MM.1S (cell line): ENCODE results near the gene SHFL.
A peak's percentile ranks its signal among the peaks of the same experiment; 100 is the strongest.

Experiments used
- DNase-seq: peaks from one replicate; pipeline ENCODE4 v3.0.0-alpha.2; 2015
- H2AFZ ChIP-seq: fragments of 300-600 bp; sonication (generic); 2 replicates; pipeline ENCODE4 v1.6.0; 2016; ENCODE audit warnings: antibody characterized with exemption, low read length
- H3F3A ChIP-seq: fragments of 300-600 bp; sonication (generic); 2 replicates; pipeline ENCODE4 v1.6.1; 2016; ENCODE audit warnings: mild to moderate bottlenecking, antibody characterized with exemption, low read length, moderate library complexity, mixed read lengths; ENCODE audit not compliant: insufficient read depth
- H3K27ac ChIP-seq: fragments of 300-600 bp; sonication (generic); 2 replicates; pipeline ENCODE4 v1.5.1; 2016; ENCODE audit warnings: mild to moderate bottlenecking, low read length
- H3K27me3 ChIP-seq: fragments of 300-600 bp; sonication (generic); replicated peaks from 2 replicates; pipeline ENCODE4 v1.6.0; 2016; ENCODE audit warnings: low read length; ENCODE audit not compliant: insufficient read depth
- H3K36me3 ChIP-seq: fragments of 300-600 bp; sonication (generic); replicated peaks from 2 replicates; pipeline ENCODE4 v1.6.1; 2016; ENCODE audit warnings: mild to moderate bottlenecking, low read length, mixed read lengths; ENCODE audit not compliant: insufficient read depth
- H3K4me1 ChIP-seq: fragments of 300-600 bp; sonication (generic); 2 replicates; pipeline ENCODE4 v1.6.1; 2016; ENCODE audit warnings: low read length, mixed read lengths
- H3K4me2 ChIP-seq: fragments of 300-600 bp; sonication (generic); 2 replicates; pipeline ENCODE4 v1.6.0; 2016; ENCODE audit warnings: low read depth, low read length
- H3K4me3 ChIP-seq: fragments of 300-600 bp; sonication (generic); 2 replicates; pipeline ENCODE4 v1.5.1; 2016; ENCODE audit warnings: low read length, mixed read lengths
- H3K79me2 ChIP-seq: fragments of 300-600 bp; sonication (generic); 2 replicates; pipeline ENCODE4 v1.6.1; 2016; ENCODE audit warnings: mixed run types, low read length, mixed read lengths
- H3K9ac ChIP-seq: fragments of 300-600 bp; sonication (generic); 2 replicates; pipeline ENCODE4 v1.6.1; 2016; ENCODE audit warnings: low read length, mixed read lengths
- H3K9me2 ChIP-seq: fragments of 300-600 bp; sonication (generic); replicated peaks from 2 replicates; pipeline ENCODE4 v1.6.1; 2016; ENCODE audit warnings: mild to moderate bottlenecking, low read length, mixed read lengths; ENCODE audit not compliant: insufficient read depth
- H3K9me3 ChIP-seq: fragments of 300-600 bp; sonication (generic); replicated peaks from 2 replicates; pipeline ENCODE4 v1.6.1; 2016; ENCODE audit warnings: mild to moderate bottlenecking, low read length, mixed read lengths; ENCODE audit not compliant: insufficient read depth
- H4K20me1 ChIP-seq: fragments of 300-600 bp; sonication (generic); 2 replicates; pipeline ENCODE4 v1.6.1; 2016; ENCODE audit warnings: mild to moderate bottlenecking, low read length, moderate library complexity, mixed read lengths; ENCODE audit not compliant: insufficient read depth
- EZH2 ChIP-seq: fragments of 300-600 bp; sonication (generic); optimal IDR thresholded peaks from 2 replicates; pipeline ENCODE3; 2017; ENCODE audit warnings: low read depth, mild to moderate bottlenecking, antibody characterized with exemption, low read length, mixed read lengths
- EZH2phosphoT487 ChIP-seq: fragments of 300-600 bp; sonication (generic); IDR thresholded peaks from 2 replicates; pipeline ENCODE4 v1.6.1; 2018; ENCODE audit warnings: antibody characterized with exemption, low read length
- TF ChIP-seq, protein P1 (sequence below): fragments of 300-600 bp; sonication (generic); IDR thresholded peaks from 2 replicates; pipeline ENCODE4 v1.5.1; 2016; ENCODE audit warnings: antibody characterized with exemption, low read length, mixed read lengths

Gene SHFL

GRCh38 chr19:10084803-10085202 is 1.3 kb upstream of the SHFL start:
- Histone ChIP-seq H3K36me3 (no peaks in the 10 kb centered on the region), H3K4me1 (0 out of 2 replicates have a peak, but pooled peaks cover 4% of the 10 kb centered on the region), H3K79me2 (peaks cover 12% of the 10 kb centered on the region; the same call in 1 of the 2 replicates), H4K20me1 (no peaks in the 10 kb centered on the region), H2AFZ (no peak overlapping the region), H3K9me3 (no peaks in the 10 kb centered on the region), H3F3A (peaks cover 5% of the 10 kb centered on the region; the same call in 1 of the 2 replicates), H3K4me2 (no peak overlapping the region), H3K9ac (no peak overlapping the region), H3K27me3 (peaks cover 20% of the 10 kb centered on the region), H3K9me2 (no peaks in the 10 kb centered on the region), H3K4me3 (no peak overlapping the region), H3K27ac (no peak overlapping the region)
- no peak for TF ChIP-seq EZH2
- TF ChIP-seq, protein P1, sequence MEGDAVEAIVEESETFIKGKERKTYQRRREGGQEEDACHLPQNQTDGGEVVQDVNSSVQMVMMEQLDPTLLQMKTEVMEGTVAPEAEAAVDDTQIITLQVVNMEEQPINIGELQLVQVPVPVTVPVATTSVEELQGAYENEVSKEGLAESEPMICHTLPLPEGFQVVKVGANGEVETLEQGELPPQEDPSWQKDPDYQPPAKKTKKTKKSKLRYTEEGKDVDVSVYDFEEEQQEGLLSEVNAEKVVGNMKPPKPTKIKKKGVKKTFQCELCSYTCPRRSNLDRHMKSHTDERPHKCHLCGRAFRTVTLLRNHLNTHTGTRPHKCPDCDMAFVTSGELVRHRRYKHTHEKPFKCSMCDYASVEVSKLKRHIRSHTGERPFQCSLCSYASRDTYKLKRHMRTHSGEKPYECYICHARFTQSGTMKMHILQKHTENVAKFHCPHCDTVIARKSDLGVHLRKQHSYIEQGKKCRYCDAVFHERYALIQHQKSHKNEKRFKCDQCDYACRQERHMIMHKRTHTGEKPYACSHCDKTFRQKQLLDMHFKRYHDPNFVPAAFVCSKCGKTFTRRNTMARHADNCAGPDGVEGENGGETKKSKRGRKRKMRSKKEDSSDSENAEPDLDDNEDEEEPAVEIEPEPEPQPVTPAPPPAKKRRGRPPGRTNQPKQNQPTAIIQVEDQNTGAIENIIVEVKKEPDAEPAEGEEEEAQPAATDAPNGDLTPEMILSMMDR: no peak
- no peak for TF ChIP-seq EZH2phosphoT487
- DNase-seq: no peak

GRCh38 chr19:10086591-10087192 is 575 bp downstream of the SHFL start:
- Histone ChIP-seq H3K9me2 (no peaks in the 10 kb centered on the region), H3K27ac (no peak overlapping the region), H3K9ac (peak overlapping the region; percentile 82), H3F3A (peaks cover 5% of the 10 kb centered on the region; the same call in 1 of the 2 replicates), H3K9me3 (no peaks in the 10 kb centered on the region), H3K27me3 (peaks cover 6% of the 10 kb centered on the region; the same call in 1 of the 2 replicates), H2AFZ (peak overlapping the region; percentile 98), H3K4me2 (peak overlapping the region; percentile 90), H3K4me3 (peak overlapping the region; percentile 97), H3K36me3 (no peaks in the 10 kb centered on the region), H4K20me1 (no peaks in the 10 kb centered on the region), H3K79me2 (peaks cover 12% of the 10 kb centered on the region; the same call in 1 of the 2 replicates), H3K4me1 (0 out of 2 replicates have a peak, but pooled peaks cover 4% of the 10 kb centered on the region)
- DNase-seq: no peak
- TF ChIP-seq, protein P1: no peak
- no peak for TF ChIP-seq EZH2
- no peak for TF ChIP-seq EZH2phosphoT487

- no peak overlapping the region for H2AFZ ChIP-seq
- no peak overlapping the region for H3K4me3 ChIP-seq
- peaks cover 12% of the 10 kb centered on the region; the same call in 1 of the 2 replicates for H3K79me2 ChIP-seq
- no peaks in the 10 kb centered on the region for H3K36me3 ChIP-seq
- H3K27me3 ChIP-seq: peaks cover 4% of the 10 kb centered on the region; the same call in 1 of the 2 replicates
- TF ChIP-seq EZH2phosphoT487 (no peak), EZH2 (no peak)
- TF ChIP-seq, protein P1: no peak
- H3F3A ChIP-seq: peaks cover 5% of the 10 kb centered on the region; the same call in 1 of the 2 replicates
- H3K9ac ChIP-seq: no peak overlapping the region
- H3K9me2 ChIP-seq: no peaks in the 10 kb centered on the region
- DNase-seq: no peak
- H3K4me2 ChIP-seq: peak overlapping the region; percentile 90; the same call in 1 of the 2 replicates
- H3K9me3 ChIP-seq: no peaks in the 10 kb centered on the region
- H3K4me1 ChIP-seq: 0 out of 2 replicates have a peak, but pooled peaks cover 4% of the 10 kb centered on the region
- H4K20me1 ChIP-seq: no peaks in the 10 kb centered on the region
- no peak overlapping the region for H3K27ac ChIP-seq
Observed at GRCh38 chr19:10087296-10088061, 1.4 kb downstream of the SHFL start.
